Common myeloid progenitor, CD34-positive (primary cell): ENCODE results near the gene ZFAND3.
A peak's percentile ranks its signal among the peaks of the same experiment; 100 is the strongest.

ENCODE experiments used
- CTCF ChIA-PET: fragments of 350-600 bp; sonication (Branson Sonifier 250); formaldehyde crosslinking; loops from one replicate; lab custom pipeline; 2021; ENCODE audit warnings: antibody characterized with exemption; lab: Charles Lee
- POLR2A ChIA-PET: fragments of 350-600 bp; sonication (Branson Sonifier 250); formaldehyde crosslinking; loops from one replicate; lab custom pipeline; 2021; ENCODE audit warnings: antibody characterized with exemption; lab: Charles Lee
- DNase-seq, 3 donors: peaks; one replicate each; pipeline versions ENCODE4 v3.0.0 to v3.0.0-alpha.2; 2013
- H3K27ac ChIP-seq, 2 experiments: 1 replicate in 1 of 2; 2 replicates in 1 of 2; pipeline ENCODE4 v1.7.0; 2013; ENCODE audit warnings: inconsistent platforms in 2 of 2, low read length in 2 of 2, mild to moderate bottlenecking in 2 of 2, low read depth in 1 of 2, moderate library complexity in 1 of 2; ENCODE audit not compliant: severe bottlenecking in 2 of 2, insufficient read depth in 1 of 2, poor library complexity in 1 of 2
- H3K27me3 ChIP-seq, 5 experiments: replicated peaks in 2 of 5; 1 replicate in 3 of 5; 2 replicates in 2 of 5; pipeline versions ENCODE4 v1.6.1 to v1.7.0; 2013; ENCODE audit warnings: low read length in 4 of 5, mild to moderate bottlenecking in 2 of 5, moderate library complexity in 2 of 5, inconsistent platforms in 1 of 5; ENCODE audit not compliant: insufficient read depth in 5 of 5, control insufficient read depth in 4 of 5
- H3K36me3 ChIP-seq, 4 experiments: 1 replicate in 2 of 4; 2 replicates in 2 of 4; pipeline versions ENCODE4 v1.6.1 to v1.7.0; 2013; ENCODE audit warnings: low read length in 3 of 4, control low read depth in 1 of 4, mild to moderate bottlenecking in 1 of 4; ENCODE audit not compliant: control insufficient read depth in 4 of 4, insufficient read depth in 4 of 4
- H3K4me1 ChIP-seq, 4 experiments: 1 replicate in 3 of 4; 2 replicates in 1 of 4; pipeline versions ENCODE4 v1.6.1 to v1.7.1; 2013; ENCODE audit warnings: low read length in 3 of 4, mild to moderate bottlenecking in 3 of 4, control low read depth in 1 of 4, inconsistent platforms in 1 of 4, moderate library complexity in 1 of 4; ENCODE audit not compliant: control insufficient read depth in 4 of 4, insufficient read depth in 4 of 4; ENCODE audit errors: control extremely low read depth in 1 of 4
- H3K4me3 ChIP-seq, 7 experiments: 1 replicate in 4 of 7; 2 replicates in 3 of 7; pipeline versions ENCODE4 v1.5.1 to v1.7.0; 2013; ENCODE audit warnings: mild to moderate bottlenecking in 7 of 7, low read length in 6 of 7, moderate library complexity in 6 of 7, inconsistent platforms in 2 of 7, low read depth in 2 of 7, control low read depth in 1 of 7; ENCODE audit not compliant: insufficient read depth in 4 of 7, control insufficient read depth in 1 of 7; ENCODE audit errors: extremely low read depth in 1 of 7
- H3K9me3 ChIP-seq, 5 experiments: 1 replicate in 4 of 5; 2 replicates in 1 of 5; pipeline versions ENCODE4 v1.6.1 to v1.7.1; 2013; ENCODE audit warnings: low read length in 4 of 5, mild to moderate bottlenecking in 2 of 5, inconsistent platforms in 1 of 5, low read depth in 1 of 5, moderate library complexity in 1 of 5; ENCODE audit not compliant: control insufficient read depth in 4 of 5, insufficient read depth in 2 of 5; ENCODE audit errors: control extremely low read depth in 1 of 5
- WGBS: methylation state at CpG from one replicate; pipeline ENCODE4 v1.1.5; 2013; ENCODE audit not compliant: insufficient coverage; 5-methylcytosine and 5-hydroxymethylcytosine counted together

The ZFAND3 gene

DNA sequence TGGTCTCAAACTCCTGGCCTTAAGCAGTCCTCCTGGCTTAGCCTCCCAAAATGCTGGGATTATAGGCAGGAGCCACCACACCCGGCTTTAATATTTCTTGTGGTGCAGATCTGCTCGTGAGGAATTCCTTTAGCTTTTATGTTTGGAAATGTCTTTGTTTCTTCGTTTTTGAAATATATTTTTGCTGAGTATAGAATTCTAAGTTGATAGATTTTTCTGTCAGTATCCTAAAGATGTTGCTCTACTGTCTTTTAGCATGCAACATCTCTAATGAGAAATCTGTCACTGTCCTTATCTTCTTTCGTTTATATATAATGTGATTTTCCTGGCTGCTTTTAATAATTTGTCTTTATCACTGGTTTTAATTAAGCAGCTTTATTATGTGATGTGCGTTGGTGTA is 75.1 kb downstream of the ZFAND3 start:
- peaks cover 0 to 12% (median 0%) of the 10 kb centered on the region in 5 experiments for H3K9me3 ChIP-seq
- CTCF ChIA-PET = interaction anchor here (0.6 kb wide), 1 partner anchor 104 kb away, joined by 3 read pairs; no protein-coding TSS in a partner anchor
- no peak for DNase-seq
- POLR2A ChIA-PET = no interaction called here
- no peak overlapping the region for H3K27ac ChIP-seq
- no peak overlapping the region for H3K4me3 ChIP-seq
- 100% methylated on average over 1 of the region's 5 CpGs for WGBS
- H3K36me3 ChIP-seq = peaks cover 0 to 8% (median 0%) of the 10 kb centered on the region in 4 experiments
- H3K27me3 ChIP-seq = no peaks in the 10 kb centered on the region
- peaks cover 0 to 4% (median 0%) of the 10 kb centered on the region in 4 experiments for H3K4me1 ChIP-seq

DNA sequence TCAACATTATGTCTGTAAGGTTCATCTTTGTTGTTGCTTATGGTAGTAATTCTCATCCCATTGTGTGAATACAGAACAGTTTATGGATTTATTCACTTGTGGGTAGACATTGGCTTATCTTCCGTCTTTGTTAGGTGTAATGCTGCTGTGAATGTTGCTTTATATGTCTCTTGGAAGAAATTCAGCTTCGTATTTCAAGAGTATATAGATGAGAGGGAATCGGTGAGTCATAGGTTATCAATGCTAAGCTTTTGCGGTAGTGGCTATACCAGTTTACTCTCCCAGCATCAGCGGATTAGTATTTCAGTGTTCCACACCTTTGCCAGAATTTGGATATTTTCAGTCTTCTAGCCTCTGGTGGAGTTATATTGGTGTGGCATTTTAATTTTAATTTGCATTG is 77.8 kb downstream of the ZFAND3 start:
- POLR2A ChIA-PET = no interaction called here
- Histone ChIP-seq H3K4me3 (no peak overlapping the region), H3K36me3 (peaks cover 0 to 8% (median 0%) of the 10 kb centered on the region in 4 experiments), H3K27ac (no peak overlapping the region), H3K27me3 (no peaks in the 10 kb centered on the region), H3K9me3 (peaks cover 0 to 12% (median 0%) of the 10 kb centered on the region in 5 experiments), H3K4me1 (peaks cover 0 to 4% (median 1%) of the 10 kb centered on the region in 4 experiments)
- WGBS = 100% methylated on average over 3 of the region's 5 CpGs
- CTCF ChIA-PET = interaction anchor here (1.4 kb wide), 1 partner anchor 10 kb away, joined by 3 read pairs; no protein-coding TSS in a partner anchor
- DNase-seq = no peak

DNA sequence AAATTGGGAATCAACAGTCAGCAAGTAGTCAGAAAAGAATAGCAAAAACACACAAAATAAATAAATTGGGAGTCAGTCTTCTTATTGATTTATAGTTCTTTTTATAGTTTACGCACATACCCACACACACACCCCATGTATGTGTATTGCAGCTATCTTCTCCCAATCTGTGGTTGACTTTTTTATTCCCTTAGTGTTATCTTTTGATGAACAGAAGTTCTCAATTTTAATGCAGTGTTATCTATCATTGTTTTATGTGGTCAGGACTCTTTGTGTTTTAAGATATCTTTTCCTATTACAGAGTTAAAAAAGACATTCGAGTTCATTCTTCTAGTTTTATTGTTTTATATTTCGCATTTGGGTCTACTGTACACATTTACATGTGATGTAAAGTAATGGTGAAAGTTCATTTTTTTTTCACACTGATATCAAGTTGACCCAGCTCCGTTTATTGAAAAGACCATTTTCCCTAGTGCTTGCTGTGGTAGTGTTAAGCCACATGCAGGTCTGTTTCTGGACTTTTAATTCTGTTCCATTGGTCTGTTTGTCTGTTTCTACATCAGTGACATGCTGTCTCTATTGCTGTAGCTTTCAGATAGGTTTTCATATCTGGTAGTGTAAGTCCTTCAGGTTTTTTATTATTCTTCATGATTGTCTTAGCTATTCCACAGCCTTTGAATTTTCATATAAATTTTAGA is 78.4 kb downstream of the ZFAND3 start:
- peaks cover 0 to 4% (median 1%) of the 10 kb centered on the region in 4 experiments for H3K4me1 ChIP-seq
- POLR2A ChIA-PET = interaction anchor here (0.7 kb wide), 1 partner anchor 17 kb away, joined by 3 read pairs; no protein-coding TSS in a partner anchor
- H3K27me3 ChIP-seq = no peaks in the 10 kb centered on the region
- CTCF ChIA-PET = interaction anchor here (1.4 kb wide), 1 partner anchor 9 kb away, joined by 3 read pairs; no protein-coding TSS in a partner anchor
- no peak overlapping the region for H3K27ac ChIP-seq
- no CpG with 5 or more reads among the region's 4 CpGs for WGBS
- peaks cover 0 to 8% (median 0%) of the 10 kb centered on the region in 4 experiments for H3K36me3 ChIP-seq
- DNase-seq = peak; percentile 30 to 74 (median 38)
- H3K4me3 ChIP-seq = peak overlapping the region in 1 of 7 experiments; percentile 19
- peaks cover 0 to 12% (median 0%) of the 10 kb centered on the region in 5 experiments for H3K9me3 ChIP-seq

DNA sequence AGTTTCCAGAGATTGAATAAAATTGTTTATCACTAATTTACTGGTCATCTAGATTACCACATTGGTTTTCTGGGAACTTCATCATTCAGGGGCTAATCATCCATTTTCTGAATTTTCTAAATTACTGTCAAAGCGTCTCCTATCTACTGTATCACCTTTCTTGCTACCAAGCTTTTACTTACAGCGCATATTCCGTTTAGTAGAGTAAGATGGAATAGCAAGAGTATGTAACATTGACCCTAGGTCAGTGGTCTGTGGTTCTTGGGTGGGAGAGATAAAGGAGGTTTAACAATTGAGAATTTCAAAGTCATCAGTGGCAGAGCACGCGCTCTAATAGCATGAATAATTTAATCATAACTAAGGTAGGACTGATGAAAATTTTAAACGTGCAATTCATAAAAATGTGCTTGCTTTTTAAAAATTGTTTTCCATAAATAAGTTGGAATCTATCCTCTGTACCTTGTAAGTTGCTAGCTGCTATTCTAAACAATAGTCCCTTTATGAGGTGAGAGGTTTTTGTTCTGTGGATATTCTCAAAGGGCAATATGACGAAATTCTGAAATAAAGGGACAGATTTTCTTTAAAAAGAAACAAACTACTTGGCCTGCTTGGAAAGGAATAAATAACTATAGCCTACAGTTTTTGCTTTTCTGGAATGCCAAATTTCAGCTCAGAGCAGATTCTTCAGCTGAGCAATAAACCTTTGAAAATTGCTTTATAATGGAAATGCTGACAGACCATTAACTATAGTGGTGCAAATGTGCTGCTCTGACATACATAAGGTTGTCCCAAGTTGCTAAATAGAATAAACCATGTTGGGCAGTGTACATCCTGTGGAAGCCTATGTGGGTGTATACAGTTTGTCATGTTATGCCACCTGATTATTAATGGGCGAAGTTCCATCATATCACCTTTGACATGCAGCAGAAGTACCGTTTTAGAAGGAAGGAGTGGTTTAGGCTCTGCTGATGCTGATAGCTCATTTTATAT is 84.1 kb downstream of the ZFAND3 start:
- Histone ChIP-seq H3K4me1 (peaks cover 0 to 10% (median 3%) of the 10 kb centered on the region in 4 experiments), H3K9me3 (no peaks in the 10 kb centered on the region), H3K36me3 (peaks cover 0 to 3% (median 0%) of the 10 kb centered on the region in 4 experiments), H3K4me3 (no peak overlapping the region), H3K27me3 (no peaks in the 10 kb centered on the region), H3K27ac (no peak overlapping the region)
- WGBS = 38% methylated on average over 2 of the region's 9 CpGs
- POLR2A ChIA-PET = interaction anchor here (0.6 kb wide), 1 partner anchor 199 kb away, joined by 4 read pairs; no protein-coding TSS in a partner anchor
- peak in 2 of 3 donors; percentile 17 to 36 for DNase-seq
- CTCF ChIA-PET = interaction anchor here (0.5 to 1.6 kb wide), 6 partner anchors 11 to 86 kb away, joined by 3 to 4 read pairs (median 3); no protein-coding TSS in a partner anchor

DNA sequence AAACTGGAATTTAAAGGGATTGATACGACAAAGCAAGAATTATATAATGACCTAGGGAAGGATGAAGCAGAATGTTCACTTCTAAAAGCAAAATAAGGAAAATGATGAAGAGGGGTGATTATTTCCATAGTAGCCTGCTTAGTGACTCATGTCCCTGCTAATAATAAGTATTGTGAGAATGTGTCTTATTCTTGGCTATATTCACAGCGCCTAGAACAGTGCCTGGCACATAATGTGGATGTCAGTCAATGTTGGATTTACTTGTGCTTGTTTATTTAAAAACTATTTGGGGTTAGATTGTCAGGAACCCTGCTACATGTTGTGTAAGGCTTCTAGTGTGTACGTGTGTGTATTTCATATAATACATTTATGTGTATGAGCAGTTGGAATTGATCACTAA is 85.1 kb downstream of the ZFAND3 start:
- Histone ChIP-seq H3K36me3 (peaks cover 0 to 3% (median 0%) of the 10 kb centered on the region in 4 experiments), H3K27me3 (no peaks in the 10 kb centered on the region), H3K27ac (no peak overlapping the region), H3K9me3 (no peaks in the 10 kb centered on the region), H3K4me1 (peaks cover 3 to 13% (median 3%) of the 10 kb centered on the region in 4 experiments), H3K4me3 (no peak overlapping the region)
- CTCF ChIA-PET = interaction anchor here (0.5 to 1.6 kb wide), 2 partner anchors 13 to 79 kb away, joined by 3 to 4 read pairs; no protein-coding TSS in a partner anchor
- DNase-seq = peak in 1 of 3 donors; percentile 21
- 88% methylated on average over 1 of the region's 3 CpGs for WGBS
- POLR2A ChIA-PET = no interaction called here

DNA sequence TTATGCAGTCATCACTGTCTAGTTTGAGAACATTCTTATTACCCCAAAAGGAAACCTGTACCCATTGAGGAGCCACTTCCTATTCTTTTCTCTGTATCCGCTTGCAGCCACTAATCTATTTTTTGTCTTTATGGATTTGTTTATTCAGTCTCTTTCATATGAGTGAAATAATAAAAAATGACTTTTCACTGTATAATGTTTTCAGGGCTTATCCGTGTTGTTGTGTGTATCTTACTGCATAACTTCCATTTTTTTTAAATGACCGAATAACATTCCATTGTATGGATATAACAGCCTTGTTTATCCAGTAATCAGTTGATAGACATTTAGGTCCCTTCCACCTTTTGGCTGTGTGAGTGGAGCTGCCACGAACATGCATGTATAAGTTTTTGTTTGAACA is 86.6 kb downstream of the ZFAND3 start:
- 100% methylated on average over 1 of the region's 4 CpGs for WGBS
- DNase-seq = no peak
- POLR2A ChIA-PET = no interaction called here
- no peaks in the 10 kb centered on the region for H3K27me3 ChIP-seq
- peaks cover 3 to 13% (median 4%) of the 10 kb centered on the region in 4 experiments for H3K4me1 ChIP-seq
- H3K9me3 ChIP-seq = peaks cover 0 to 4% (median 0%) of the 10 kb centered on the region in 5 experiments
- CTCF ChIA-PET = interaction anchor here (1.3 kb wide), 1 partner anchor 119 kb away, joined by 3 read pairs; no protein-coding TSS in a partner anchor
- H3K36me3 ChIP-seq = peaks cover 0 to 5% (median 0%) of the 10 kb centered on the region in 4 experiments
- H3K27ac ChIP-seq = no peak overlapping the region
- no peak overlapping the region for H3K4me3 ChIP-seq
